Panc1 (cell line): Measurements from ENCODE around the gene ADGRA1.

Experiments
- CTCF ChIP-seq: fragments of 450-650 bp; IDR thresholded peaks from 2 replicates; pipeline ENCODE4 v1.5.1; 2017; ENCODE audit warnings: mild to moderate bottlenecking
- POLR2AphosphoS5 ChIP-seq: IDR thresholded peaks from 2 replicates; pipeline ENCODE4 v1.6.1; 2012; ENCODE audit warnings: mild to moderate bottlenecking, low read depth, low read length, moderate library complexity
- REST ChIP-seq, 2 experiments: IDR thresholded peaks; 2 replicates each; pipeline ENCODE4 v1.6.1; 2011 to 2012; ENCODE audit warnings: low read depth in 2 of 2, control low read depth in 1 of 2, low read length in 1 of 2, mild to moderate bottlenecking in 1 of 2, moderate library complexity in 1 of 2; ENCODE audit not compliant: insufficient read depth in 1 of 2
- SIN3A ChIP-seq: IDR thresholded peaks from 2 replicates; pipeline ENCODE4 v1.6.1; 2012; ENCODE audit warnings: low read depth, mild to moderate bottlenecking, low read length, moderate library complexity, borderline replicate concordance; ENCODE audit not compliant: insufficient read depth
- TCF7L2 ChIP-seq: IDR thresholded peaks from 2 replicates; pipeline ENCODE4 v1.6.1; 2011; ENCODE audit warnings: mild to moderate bottlenecking, low read depth, low read length, inconsistent platforms

GRCh38 chr10:133132473-133133291 is 45.0 kb downstream of the ADGRA1 start:
- TF ChIP-seq CTCF (no peak), POLR2AphosphoS5 (no peak), TCF7L2 (no peak), REST (IDR thresholded peaks at IDR 0.05; ENCODE audit: insufficient read depth in 1 of 2, low read depth in 2 of 2, low read length in 1 of 2) (no peak), SIN3A (no peak)
